ENCODE results near the gene TMEM144. TPM values are rescaled to one million over a fixed set of nuclear protein-coding genes. Genes with fewer than 3 reads are reported as not detected.
"Not testable (repeated sequence)": the region's sequence is repeated elsewhere in the genome, so short reads cannot be mapped to it uniquely, and the experiment has no call there.

TMEM144 gene
- total and polyA plus RNA-seq, 2 donors (not counting 1 experiment from before 2014, with no cell fraction given) = 1.5 to 4.6 TPM

DNA sequence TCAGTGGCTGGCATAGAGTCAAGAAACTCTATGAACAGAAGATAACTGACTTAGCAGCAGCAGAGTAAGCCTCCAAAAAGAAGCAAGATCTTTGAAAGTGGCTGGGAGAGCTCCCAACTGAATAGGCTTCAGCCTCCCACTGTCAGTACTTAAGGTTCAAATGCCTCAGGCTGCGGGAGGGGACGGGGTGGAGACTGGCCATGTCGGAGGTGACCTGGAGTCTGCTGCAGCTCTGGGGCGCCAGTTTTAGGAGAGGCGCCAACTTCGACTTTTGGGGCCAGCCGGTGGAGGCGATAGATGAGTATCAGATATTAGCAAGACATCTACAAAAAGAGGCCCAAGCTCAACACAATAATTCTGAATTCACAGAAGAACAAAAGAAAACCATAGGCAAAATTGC is 67.3 kb downstream of the TMEM144 start:
- H3K36me3 ChIP-seq (ENCODE audit: control insufficient read depth, insufficient read depth, low read length) = no peaks in the 10 kb centered on the region
- no peaks in the 10 kb centered on the region for H3K9me3 ChIP-seq (ENCODE audit: control insufficient read depth, insufficient read depth, low read depth, low read length)
- no peak overlapping the region for H3K4me2 ChIP-seq (ENCODE audit: extremely low read depth, insufficient read depth, low read length)
- H3K27ac ChIP-seq (ENCODE audit: insufficient read depth, low read length) = no peak overlapping the region
- H3K9ac ChIP-seq (ENCODE audit: insufficient read depth, low read length) = no peak overlapping the region
- no peak for TF ChIP-seq EZH2 (IDR thresholded peaks at IDR 0.05; ENCODE audit: low read length, missing control alignments)
- no peak for TF ChIP-seq CTCF (conservative IDR thresholded peaks at IDR 0.05 in 1 of 2, IDR thresholded peaks at IDR 0.05 in 1 of 2; ENCODE audit: low read depth in 1 of 2, low read length in 2 of 2)
- DNase-seq (ENCODE audit: low read depth in 2 of 2) = no peak
- H3K4me3 ChIP-seq (replicated peaks in 1 of 4; ENCODE audit: control extremely low read depth in 1 of 4, insufficient read depth in 1 of 4, low read depth in 3 of 4, low read length in 4 of 4) = no peak overlapping the region
- no peaks in the 10 kb centered on the region for H4K20me1 ChIP-seq (ENCODE audit: control insufficient read depth, extremely low read depth, insufficient read depth, low read length)
- H2AFZ ChIP-seq (ENCODE audit: low read length) = no peak overlapping the region
- H3K4me1 ChIP-seq (ENCODE audit: control insufficient read depth, extremely low read depth, insufficient read depth, low read length) = no peaks in the 10 kb centered on the region
- no peaks in the 10 kb centered on the region for H3K79me2 ChIP-seq (ENCODE audit: control insufficient read depth, insufficient read depth, low read length)
- no peaks in the 10 kb centered on the region for H3K27me3 ChIP-seq (ENCODE audit: control insufficient read depth, insufficient read depth, low read length)

GRCh38 chr4:158279052-158279451 is 68.8 kb downstream of the TMEM144 start:
- not testable (repeated sequence) for DNase-seq (ENCODE audit: low read depth in 2 of 2); H3K4me2 ChIP-seq (ENCODE audit: extremely low read depth, insufficient read depth, low read length); H3K4me3 ChIP-seq (replicated peaks in 1 of 4; ENCODE audit: control extremely low read depth in 1 of 4, insufficient read depth in 1 of 4, low read depth in 3 of 4, low read length in 4 of 4); H3K9me3 ChIP-seq (ENCODE audit: control insufficient read depth, insufficient read depth, low read depth, low read length); H3K4me1 ChIP-seq (ENCODE audit: control insufficient read depth, extremely low read depth, insufficient read depth, low read length); H3K9ac ChIP-seq (ENCODE audit: insufficient read depth, low read length); H3K27ac ChIP-seq (ENCODE audit: insufficient read depth, low read length); H3K27me3 ChIP-seq (ENCODE audit: control insufficient read depth, insufficient read depth, low read length); H3K36me3 ChIP-seq (ENCODE audit: control insufficient read depth, insufficient read depth, low read length); H3K79me2 ChIP-seq (ENCODE audit: control insufficient read depth, insufficient read depth, low read length); H4K20me1 ChIP-seq (ENCODE audit: control insufficient read depth, extremely low read depth, insufficient read depth, low read length)
- H2AFZ ChIP-seq (ENCODE audit: low read length) = peak overlapping the region; percentile 21

GRCh38 chr4:158280856-158281255 is 70.6 kb downstream of the TMEM144 start:
- H3K9me3 ChIP-seq (ENCODE audit: control insufficient read depth, insufficient read depth, low read depth, low read length) = no peaks in the 10 kb centered on the region
- no peak for TF ChIP-seq CTCF (conservative IDR thresholded peaks at IDR 0.05 in 1 of 2, IDR thresholded peaks at IDR 0.05 in 1 of 2; ENCODE audit: low read depth in 1 of 2, low read length in 2 of 2)
- no peak for TF ChIP-seq EZH2 (IDR thresholded peaks at IDR 0.05; ENCODE audit: low read length, missing control alignments)
- no peaks in the 10 kb centered on the region for H3K79me2 ChIP-seq (ENCODE audit: control insufficient read depth, insufficient read depth, low read length)
- H3K36me3 ChIP-seq (ENCODE audit: control insufficient read depth, insufficient read depth, low read length) = no peaks in the 10 kb centered on the region
- no peak for DNase-seq (ENCODE audit: low read depth in 2 of 2)
- H3K27ac ChIP-seq (ENCODE audit: insufficient read depth, low read length) = no peak overlapping the region
- no peaks in the 10 kb centered on the region for H3K4me1 ChIP-seq (ENCODE audit: control insufficient read depth, extremely low read depth, insufficient read depth, low read length)
- H3K27me3 ChIP-seq (ENCODE audit: control insufficient read depth, insufficient read depth, low read length) = no peaks in the 10 kb centered on the region
- no peak overlapping the region for H2AFZ ChIP-seq (ENCODE audit: low read length)
- no peak overlapping the region for H3K9ac ChIP-seq (ENCODE audit: insufficient read depth, low read length)
- H4K20me1 ChIP-seq (ENCODE audit: control insufficient read depth, extremely low read depth, insufficient read depth, low read length) = no peaks in the 10 kb centered on the region
- H3K4me3 ChIP-seq (replicated peaks in 1 of 4; ENCODE audit: control extremely low read depth in 1 of 4, insufficient read depth in 1 of 4, low read depth in 3 of 4, low read length in 4 of 4) = no peak overlapping the region
- H3K4me2 ChIP-seq (ENCODE audit: extremely low read depth, insufficient read depth, low read length) = no peak overlapping the region
